GM23338 (cell line): ENCODE results near the gene TOLLIP.

Experiments used
- CREB1 ChIP-seq: fragments of 250-450 bp; sonication (Bioruptor Pico); IDR thresholded peaks from 2 replicates; pipeline ENCODE4 v1.5.0; 2020; ENCODE audit warnings: low read depth, mild to moderate bottlenecking, moderate library complexity
- EZH2 ChIP-seq: fragments of 200-600 bp; sonication (generic); IDR thresholded peaks from one replicate; pipeline ENCODE4 v1.8.0; 2017; ENCODE audit warnings: antibody characterized with exemption, mild to moderate bottlenecking, low read depth; ENCODE audit not compliant: unreplicated experiment
- EZH2phosphoT487 ChIP-seq: fragments of 200-600 bp; sonication (generic); IDR thresholded peaks from one replicate; pipeline ENCODE4 v1.8.1; 2018; ENCODE audit warnings: antibody characterized with exemption; ENCODE audit not compliant: unreplicated experiment
- JUNB ChIP-seq: IDR thresholded peaks from one replicate; pipeline ENCODE4 v1.6.1; 2016; ENCODE audit warnings: antibody characterized with exemption; ENCODE audit not compliant: unreplicated experiment
- POLR2AphosphoS5 ChIP-seq: IDR thresholded peaks from 2 replicates; pipeline ENCODE4 v1.6.1; 2016; ENCODE audit warnings: antibody characterized with exemption, low read depth
- TF ChIP-seq, protein P1 (sequence below): fragments of 250-450 bp; sonication (Bioruptor Pico); IDR thresholded peaks from 2 replicates; pipeline ENCODE4 v1.5.0; 2020; ENCODE audit warnings: mild to moderate bottlenecking, moderate library complexity
- TF ChIP-seq, protein P2 (sequence below), 2 experiments: fragments of 200-600 bp in 1 of 2; sonication (generic) in 1 of 2; conservative IDR thresholded peaks; 2 replicates each; pipeline versions ENCODE4 v1.5.1 to v1.6.1; 2016 to 2017; ENCODE audit warnings: antibody characterized with exemption in 2 of 2, low read depth in 2 of 2, mild to moderate bottlenecking in 2 of 2, moderate library complexity in 1 of 2
- TF ChIP-seq, protein P3 (sequence below): IDR thresholded peaks from one replicate; pipeline ENCODE4 v1.6.1; 2018; ENCODE audit warnings: antibody characterized with exemption; ENCODE audit not compliant: unreplicated experiment

GRCh38 chr11:1338201-1339065 lies 29.0 kb upstream of the TOLLIP start:
- TF ChIP-seq, protein P1, sequence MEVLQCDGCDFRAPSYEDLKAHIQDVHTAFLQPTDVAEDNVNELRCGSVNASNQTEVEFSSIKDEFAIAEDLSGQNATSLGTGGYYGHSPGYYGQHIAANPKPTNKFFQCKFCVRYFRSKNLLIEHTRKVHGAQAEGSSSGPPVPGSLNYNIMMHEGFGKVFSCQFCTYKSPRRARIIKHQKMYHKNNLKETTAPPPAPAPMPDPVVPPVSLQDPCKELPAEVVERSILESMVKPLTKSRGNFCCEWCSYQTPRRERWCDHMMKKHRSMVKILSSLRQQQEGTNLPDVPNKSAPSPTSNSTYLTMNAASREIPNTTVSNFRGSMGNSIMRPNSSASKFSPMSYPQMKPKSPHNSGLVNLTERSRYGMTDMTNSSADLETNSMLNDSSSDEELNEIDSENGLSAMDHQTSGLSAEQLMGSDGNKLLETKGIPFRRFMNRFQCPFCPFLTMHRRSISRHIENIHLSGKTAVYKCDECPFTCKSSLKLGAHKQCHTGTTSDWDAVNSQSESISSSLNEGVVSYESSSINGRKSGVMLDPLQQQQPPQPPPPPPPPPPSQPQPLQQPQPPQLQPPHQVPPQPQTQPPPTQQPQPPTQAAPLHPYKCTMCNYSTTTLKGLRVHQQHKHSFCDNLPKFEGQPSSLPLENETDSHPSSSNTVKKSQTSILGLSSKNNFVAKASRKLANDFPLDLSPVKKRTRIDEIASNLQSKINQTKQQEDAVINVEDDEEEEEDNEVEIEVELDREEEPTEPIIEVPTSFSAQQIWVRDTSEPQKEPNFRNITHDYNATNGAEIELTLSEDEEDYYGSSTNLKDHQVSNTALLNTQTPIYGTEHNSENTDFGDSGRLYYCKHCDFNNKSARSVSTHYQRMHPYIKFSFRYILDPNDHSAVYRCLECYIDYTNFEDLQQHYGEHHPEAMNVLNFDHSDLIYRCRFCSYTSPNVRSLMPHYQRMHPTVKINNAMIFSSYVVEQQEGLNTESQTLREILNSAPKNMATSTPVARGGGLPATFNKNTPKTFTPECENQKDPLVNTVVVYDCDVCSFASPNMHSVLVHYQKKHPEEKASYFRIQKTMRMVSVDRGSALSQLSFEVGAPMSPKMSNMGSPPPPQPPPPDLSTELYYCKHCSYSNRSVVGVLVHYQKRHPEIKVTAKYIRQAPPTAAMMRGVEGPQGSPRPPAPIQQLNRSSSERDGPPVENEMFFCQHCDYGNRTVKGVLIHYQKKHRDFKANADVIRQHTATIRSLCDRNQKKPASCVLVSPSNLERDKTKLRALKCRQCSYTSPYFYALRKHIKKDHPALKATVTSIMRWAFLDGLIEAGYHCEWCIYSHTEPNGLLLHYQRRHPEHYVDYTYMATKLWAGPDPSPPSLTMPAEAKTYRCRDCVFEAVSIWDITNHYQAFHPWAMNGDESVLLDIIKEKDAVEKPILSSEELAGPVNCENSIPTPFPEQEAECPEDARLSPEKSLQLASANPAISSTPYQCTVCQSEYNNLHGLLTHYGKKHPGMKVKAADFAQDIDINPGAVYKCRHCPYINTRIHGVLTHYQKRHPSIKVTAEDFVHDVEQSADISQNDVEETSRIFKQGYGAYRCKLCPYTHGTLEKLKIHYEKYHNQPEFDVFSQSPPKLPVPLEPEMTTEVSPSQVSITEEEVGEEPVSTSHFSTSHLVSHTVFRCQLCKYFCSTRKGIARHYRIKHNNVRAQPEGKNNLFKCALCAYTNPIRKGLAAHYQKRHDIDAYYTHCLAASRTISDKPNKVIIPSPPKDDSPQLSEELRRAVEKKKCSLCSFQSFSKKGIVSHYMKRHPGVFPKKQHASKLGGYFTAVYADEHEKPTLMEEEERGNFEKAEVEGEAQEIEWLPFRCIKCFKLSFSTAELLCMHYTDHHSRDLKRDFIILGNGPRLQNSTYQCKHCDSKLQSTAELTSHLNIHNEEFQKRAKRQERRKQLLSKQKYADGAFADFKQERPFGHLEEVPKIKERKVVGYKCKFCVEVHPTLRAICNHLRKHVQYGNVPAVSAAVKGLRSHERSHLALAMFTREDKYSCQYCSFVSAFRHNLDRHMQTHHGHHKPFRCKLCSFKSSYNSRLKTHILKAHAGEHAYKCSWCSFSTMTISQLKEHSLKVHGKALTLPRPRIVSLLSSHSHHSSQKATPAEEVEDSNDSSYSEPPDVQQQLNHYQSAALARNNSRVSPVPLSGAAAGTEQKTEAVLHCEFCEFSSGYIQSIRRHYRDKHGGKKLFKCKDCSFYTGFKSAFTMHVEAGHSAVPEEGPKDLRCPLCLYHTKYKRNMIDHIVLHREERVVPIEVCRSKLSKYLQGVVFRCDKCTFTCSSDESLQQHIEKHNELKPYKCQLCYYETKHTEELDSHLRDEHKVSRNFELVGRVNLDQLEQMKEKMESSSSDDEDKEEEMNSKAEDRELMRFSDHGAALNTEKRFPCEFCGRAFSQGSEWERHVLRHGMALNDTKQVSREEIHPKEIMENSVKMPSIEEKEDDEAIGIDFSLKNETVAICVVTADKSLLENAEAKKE (CRISPR knock-in tag), result no peak
- TF ChIP-seq EZH2 (no peak), POLR2AphosphoS5 (no peak), JUNB (no peak), EZH2phosphoT487 (no peak), CREB1 (CRISPR knock-in tag) (no peak)
- TF ChIP-seq, protein P2, sequence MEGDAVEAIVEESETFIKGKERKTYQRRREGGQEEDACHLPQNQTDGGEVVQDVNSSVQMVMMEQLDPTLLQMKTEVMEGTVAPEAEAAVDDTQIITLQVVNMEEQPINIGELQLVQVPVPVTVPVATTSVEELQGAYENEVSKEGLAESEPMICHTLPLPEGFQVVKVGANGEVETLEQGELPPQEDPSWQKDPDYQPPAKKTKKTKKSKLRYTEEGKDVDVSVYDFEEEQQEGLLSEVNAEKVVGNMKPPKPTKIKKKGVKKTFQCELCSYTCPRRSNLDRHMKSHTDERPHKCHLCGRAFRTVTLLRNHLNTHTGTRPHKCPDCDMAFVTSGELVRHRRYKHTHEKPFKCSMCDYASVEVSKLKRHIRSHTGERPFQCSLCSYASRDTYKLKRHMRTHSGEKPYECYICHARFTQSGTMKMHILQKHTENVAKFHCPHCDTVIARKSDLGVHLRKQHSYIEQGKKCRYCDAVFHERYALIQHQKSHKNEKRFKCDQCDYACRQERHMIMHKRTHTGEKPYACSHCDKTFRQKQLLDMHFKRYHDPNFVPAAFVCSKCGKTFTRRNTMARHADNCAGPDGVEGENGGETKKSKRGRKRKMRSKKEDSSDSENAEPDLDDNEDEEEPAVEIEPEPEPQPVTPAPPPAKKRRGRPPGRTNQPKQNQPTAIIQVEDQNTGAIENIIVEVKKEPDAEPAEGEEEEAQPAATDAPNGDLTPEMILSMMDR (conservative IDR thresholded peaks at IDR 0.05; ENCODE audit: low read depth in 2 of 2), result no peak
- TF ChIP-seq, protein P3, sequence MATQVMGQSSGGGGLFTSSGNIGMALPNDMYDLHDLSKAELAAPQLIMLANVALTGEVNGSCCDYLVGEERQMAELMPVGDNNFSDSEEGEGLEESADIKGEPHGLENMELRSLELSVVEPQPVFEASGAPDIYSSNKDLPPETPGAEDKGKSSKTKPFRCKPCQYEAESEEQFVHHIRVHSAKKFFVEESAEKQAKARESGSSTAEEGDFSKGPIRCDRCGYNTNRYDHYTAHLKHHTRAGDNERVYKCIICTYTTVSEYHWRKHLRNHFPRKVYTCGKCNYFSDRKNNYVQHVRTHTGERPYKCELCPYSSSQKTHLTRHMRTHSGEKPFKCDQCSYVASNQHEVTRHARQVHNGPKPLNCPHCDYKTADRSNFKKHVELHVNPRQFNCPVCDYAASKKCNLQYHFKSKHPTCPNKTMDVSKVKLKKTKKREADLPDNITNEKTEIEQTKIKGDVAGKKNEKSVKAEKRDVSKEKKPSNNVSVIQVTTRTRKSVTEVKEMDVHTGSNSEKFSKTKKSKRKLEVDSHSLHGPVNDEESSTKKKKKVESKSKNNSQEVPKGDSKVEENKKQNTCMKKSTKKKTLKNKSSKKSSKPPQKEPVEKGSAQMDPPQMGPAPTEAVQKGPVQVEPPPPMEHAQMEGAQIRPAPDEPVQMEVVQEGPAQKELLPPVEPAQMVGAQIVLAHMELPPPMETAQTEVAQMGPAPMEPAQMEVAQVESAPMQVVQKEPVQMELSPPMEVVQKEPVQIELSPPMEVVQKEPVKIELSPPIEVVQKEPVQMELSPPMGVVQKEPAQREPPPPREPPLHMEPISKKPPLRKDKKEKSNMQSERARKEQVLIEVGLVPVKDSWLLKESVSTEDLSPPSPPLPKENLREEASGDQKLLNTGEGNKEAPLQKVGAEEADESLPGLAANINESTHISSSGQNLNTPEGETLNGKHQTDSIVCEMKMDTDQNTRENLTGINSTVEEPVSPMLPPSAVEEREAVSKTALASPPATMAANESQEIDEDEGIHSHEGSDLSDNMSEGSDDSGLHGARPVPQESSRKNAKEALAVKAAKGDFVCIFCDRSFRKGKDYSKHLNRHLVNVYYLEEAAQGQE, result no peak
